Mesothelial cell of epicardium (in vitro differentiated cells): ENCODE data around the gene BTD. TPM values are rescaled to one million over a fixed set of nuclear protein-coding genes. Genes with fewer than 3 reads are reported as not detected.

Experiments
- DNase-seq, 2 experiments: peaks; one replicate each; pipeline ENCODE4 v3.0.0; 2021; ENCODE audit warnings: low spot score in 2 of 2; ENCODE audit not compliant: unreplicated experiment in 2 of 2
- H3K27ac Mint-ChIP-seq: 2 replicates; pipeline ENCODE4 v1.8.0; 2021; ENCODE audit warnings: mixed read lengths
- H3K27me3 Mint-ChIP-seq: 2 replicates; pipeline ENCODE4 v1.8.0; 2021; ENCODE audit warnings: low read depth, mixed read lengths
- H3K36me3 Mint-ChIP-seq: 2 replicates; pipeline ENCODE4 v1.8.0; 2021; ENCODE audit warnings: mixed read lengths
- H3K4me1 Mint-ChIP-seq: 2 replicates; pipeline ENCODE4 v1.8.0; 2021; ENCODE audit warnings: mixed read lengths
- H3K4me3 Mint-ChIP-seq: 2 replicates; pipeline ENCODE4 v1.8.0; 2021; ENCODE audit warnings: mild to moderate bottlenecking, moderate library complexity, mixed read lengths
- H3K9me3 Mint-ChIP-seq: 2 replicates; pipeline ENCODE4 v1.8.0; 2021; ENCODE audit warnings: mixed read lengths
- total RNA-seq: library from RNA; stranded (reverse); gene quantifications from 3 replicates; pipeline ENCODE4 v1.2.1, GENCODE V29; 2021
- TF ChIP-seq, protein P1 (sequence below): fragments of 200-600 bp; sonication (generic); IDR thresholded peaks from one replicate; pipeline ENCODE4 v1.5.0; 2021; ENCODE audit warnings: antibody characterized with exemption; ENCODE audit not compliant: unreplicated experiment

Gene BTD
- total RNA-seq, 1 donor from 2014 or later = 12.5 TPM

DNA sequence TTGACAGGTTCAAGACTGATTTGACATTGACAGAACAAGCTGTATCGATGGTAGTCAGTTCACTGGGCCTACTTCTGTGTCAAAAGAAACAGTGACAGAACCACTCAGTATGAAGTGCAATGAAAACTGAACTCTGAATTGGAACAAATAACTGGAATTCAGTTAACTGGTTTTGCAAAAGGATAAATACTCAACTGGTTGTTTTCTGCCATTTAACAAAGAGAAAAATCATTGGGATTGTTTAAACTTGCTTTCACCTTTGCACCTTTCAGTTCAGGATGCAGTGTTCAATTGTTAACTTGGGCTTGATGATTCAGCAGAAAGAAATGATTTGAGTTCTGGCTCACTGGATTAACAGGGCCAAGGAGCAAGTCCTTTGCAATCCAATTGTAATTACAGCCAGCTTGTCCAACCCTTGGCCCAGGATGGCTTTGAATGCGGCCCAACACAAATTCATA is 4.9 kb downstream of the BTD start:
- TF ChIP-seq, protein P1, sequence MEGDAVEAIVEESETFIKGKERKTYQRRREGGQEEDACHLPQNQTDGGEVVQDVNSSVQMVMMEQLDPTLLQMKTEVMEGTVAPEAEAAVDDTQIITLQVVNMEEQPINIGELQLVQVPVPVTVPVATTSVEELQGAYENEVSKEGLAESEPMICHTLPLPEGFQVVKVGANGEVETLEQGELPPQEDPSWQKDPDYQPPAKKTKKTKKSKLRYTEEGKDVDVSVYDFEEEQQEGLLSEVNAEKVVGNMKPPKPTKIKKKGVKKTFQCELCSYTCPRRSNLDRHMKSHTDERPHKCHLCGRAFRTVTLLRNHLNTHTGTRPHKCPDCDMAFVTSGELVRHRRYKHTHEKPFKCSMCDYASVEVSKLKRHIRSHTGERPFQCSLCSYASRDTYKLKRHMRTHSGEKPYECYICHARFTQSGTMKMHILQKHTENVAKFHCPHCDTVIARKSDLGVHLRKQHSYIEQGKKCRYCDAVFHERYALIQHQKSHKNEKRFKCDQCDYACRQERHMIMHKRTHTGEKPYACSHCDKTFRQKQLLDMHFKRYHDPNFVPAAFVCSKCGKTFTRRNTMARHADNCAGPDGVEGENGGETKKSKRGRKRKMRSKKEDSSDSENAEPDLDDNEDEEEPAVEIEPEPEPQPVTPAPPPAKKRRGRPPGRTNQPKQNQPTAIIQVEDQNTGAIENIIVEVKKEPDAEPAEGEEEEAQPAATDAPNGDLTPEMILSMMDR = no peak
- DNase-seq = no peak
- Mint-ChIP-seq H3K36me3 (peaks cover 12% of the 10 kb centered on the region), H3K27ac (no peak overlapping the region), H3K4me3 (no peak overlapping the region), H3K9me3 (peaks cover 13% of the 10 kb centered on the region), H3K4me1 (peaks cover 15% of the 10 kb centered on the region), H3K27me3 (no peaks in the 10 kb centered on the region)

DNA sequence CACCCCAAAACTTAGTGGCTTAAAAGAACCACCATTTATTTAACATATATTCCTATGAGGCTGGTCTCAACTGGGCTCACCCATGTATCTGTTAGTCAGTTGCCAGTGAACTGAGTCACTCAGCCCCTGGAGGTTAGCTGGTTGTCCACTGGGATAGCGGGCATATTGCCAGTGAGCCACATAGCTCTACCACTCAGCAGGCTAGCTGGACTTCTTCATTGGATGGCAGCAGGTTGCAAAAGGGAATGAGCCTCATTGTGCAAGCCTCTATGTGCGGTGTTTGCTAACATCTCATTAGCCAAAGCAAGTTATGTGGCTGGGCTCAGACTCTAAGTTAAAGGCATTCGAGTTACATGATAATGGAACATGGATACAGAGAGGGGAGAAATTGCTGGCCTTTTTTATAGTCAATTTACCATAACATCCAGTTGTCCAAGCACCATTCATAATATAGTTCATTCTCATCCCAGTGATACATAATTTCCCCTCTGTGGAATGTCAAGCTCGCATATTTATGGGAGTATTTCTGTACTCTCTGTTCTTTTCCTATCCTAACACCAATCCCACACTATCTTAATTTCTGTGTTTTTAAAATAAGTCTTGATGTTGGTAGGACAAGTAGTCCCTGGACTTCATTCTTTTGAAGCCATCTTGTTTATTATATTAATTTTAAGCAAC is 8.7 kb downstream of the BTD start:
- Mint-ChIP-seq H3K4me3 (no peak overlapping the region), H3K27me3 (no peaks in the 10 kb centered on the region), H3K4me1 (peaks cover 5% of the 10 kb centered on the region), H3K36me3 (no peaks in the 10 kb centered on the region), H3K27ac (no peak overlapping the region), H3K9me3 (no peaks in the 10 kb centered on the region)
- TF ChIP-seq, protein P1 = no peak
- DNase-seq = no peak

DNA sequence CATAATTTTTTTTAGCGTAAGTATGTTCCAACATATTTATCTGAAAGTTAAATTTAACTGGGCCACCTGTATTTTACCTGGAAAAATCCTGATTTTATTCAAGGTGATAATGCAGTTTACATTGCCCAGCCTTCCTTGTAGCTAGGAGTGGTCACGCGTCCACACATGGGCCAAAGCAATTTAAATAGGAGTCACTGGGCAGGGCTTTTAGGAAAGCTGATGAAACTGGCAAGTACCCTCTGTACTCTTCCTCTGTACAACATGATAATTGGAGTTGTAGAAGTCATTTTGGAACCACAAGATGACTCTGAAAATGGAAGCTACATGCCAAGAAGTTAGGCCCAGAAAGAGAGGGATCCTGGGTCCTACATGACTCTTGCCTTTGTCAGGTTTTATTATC is 9.5 kb downstream of the BTD start:
- H3K27ac Mint-ChIP-seq = no peak overlapping the region
- H3K27me3 Mint-ChIP-seq = no peaks in the 10 kb centered on the region
- H3K36me3 Mint-ChIP-seq = no peaks in the 10 kb centered on the region
- no peak for DNase-seq
- H3K4me3 Mint-ChIP-seq = no peak overlapping the region
- peaks cover 5% of the 10 kb centered on the region for H3K4me1 Mint-ChIP-seq
- TF ChIP-seq, protein P1 = no peak
- H3K9me3 Mint-ChIP-seq = no peaks in the 10 kb centered on the region

DNA sequence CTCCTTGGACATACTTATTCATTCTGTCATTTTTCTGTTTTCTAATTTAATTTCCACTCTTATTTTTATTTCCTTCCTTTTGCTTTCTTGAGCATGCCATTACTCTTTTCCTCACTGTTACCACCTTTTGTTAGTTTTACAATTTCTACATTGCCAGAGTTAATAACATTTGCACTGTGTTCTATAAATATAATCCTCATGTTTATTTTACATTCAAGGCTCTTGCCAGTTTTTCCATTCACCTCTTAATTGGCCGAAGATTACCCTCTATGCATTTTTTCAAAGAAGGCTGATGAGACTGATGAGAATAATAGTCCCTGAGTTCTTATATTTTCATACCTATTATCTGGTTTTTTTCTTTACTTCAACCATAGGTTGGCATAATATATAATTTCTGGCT is 10.5 kb downstream of the BTD start:
- no peak overlapping the region for H3K4me3 Mint-ChIP-seq
- peaks cover under 1% of the 10 kb centered on the region for H3K36me3 Mint-ChIP-seq
- peaks cover under 1% of the 10 kb centered on the region for H3K9me3 Mint-ChIP-seq
- H3K27me3 Mint-ChIP-seq = no peaks in the 10 kb centered on the region
- H3K4me1 Mint-ChIP-seq = peaks cover 5% of the 10 kb centered on the region
- DNase-seq = no peak
- TF ChIP-seq, protein P1 = no peak
- H3K27ac Mint-ChIP-seq = no peak overlapping the region

DNA sequence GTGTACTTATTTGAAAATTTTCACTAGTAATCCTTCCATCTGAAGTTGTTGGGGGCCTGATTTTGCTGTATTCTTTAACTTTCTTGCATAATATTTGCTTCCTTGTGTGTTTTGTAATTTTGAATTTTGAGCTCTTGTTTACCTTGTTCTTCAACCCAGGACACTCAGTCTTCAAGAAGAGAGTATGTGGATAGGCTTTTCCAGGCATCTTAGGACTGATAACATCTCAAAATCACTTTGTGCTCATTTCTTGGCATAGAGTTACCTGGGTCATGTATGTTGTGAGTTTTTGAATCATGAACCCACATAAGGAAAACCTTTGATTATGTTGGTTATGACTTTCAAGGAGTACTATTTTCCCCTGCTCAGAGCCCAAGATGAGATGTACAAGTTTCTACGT is 13.4 kb downstream of the BTD start:
- H3K27me3 Mint-ChIP-seq = no peaks in the 10 kb centered on the region
- TF ChIP-seq, protein P1 = no peak
- H3K9me3 Mint-ChIP-seq = peaks cover 16% of the 10 kb centered on the region
- H3K27ac Mint-ChIP-seq = no peak overlapping the region
- H3K36me3 Mint-ChIP-seq = peaks cover 13% of the 10 kb centered on the region
- no peaks in the 10 kb centered on the region for H3K4me1 Mint-ChIP-seq
- H3K4me3 Mint-ChIP-seq = no peak overlapping the region
- no peak for DNase-seq
